KOPT-K1 (cell line): ENCODE data around the gene DNM2.
"Not testable (repeated sequence)": the region's sequence is repeated elsewhere in the genome, so short reads cannot be mapped to it uniquely, and the experiment has no call there.

Source experiments
- H3K27ac ChIP-seq: fragments of 200-600 bp; sonication (generic); 2 replicates; pipeline ENCODE4 v1.5.1; 2016; ENCODE audit warnings: antibody characterized with exemption, mild to moderate bottlenecking, low read depth, low read length; ENCODE audit not compliant: poor library complexity, severe bottlenecking
- H3K36me3 ChIP-seq: fragments of 200-600 bp; sonication (generic); 2 replicates; pipeline ENCODE4 v1.5.1; 2017; ENCODE audit warnings: antibody characterized with exemption, mild to moderate bottlenecking, low read length, moderate library complexity; ENCODE audit not compliant: insufficient read depth
- H3K9me3 ChIP-seq: fragments of 200-600 bp; sonication (generic); 2 replicates; pipeline ENCODE4 v1.5.1; 2017; ENCODE audit warnings: antibody characterized with exemption, low read length, mild to moderate bottlenecking; ENCODE audit not compliant: insufficient read depth, poor library complexity, severe bottlenecking

Gene DNM2

DNA sequence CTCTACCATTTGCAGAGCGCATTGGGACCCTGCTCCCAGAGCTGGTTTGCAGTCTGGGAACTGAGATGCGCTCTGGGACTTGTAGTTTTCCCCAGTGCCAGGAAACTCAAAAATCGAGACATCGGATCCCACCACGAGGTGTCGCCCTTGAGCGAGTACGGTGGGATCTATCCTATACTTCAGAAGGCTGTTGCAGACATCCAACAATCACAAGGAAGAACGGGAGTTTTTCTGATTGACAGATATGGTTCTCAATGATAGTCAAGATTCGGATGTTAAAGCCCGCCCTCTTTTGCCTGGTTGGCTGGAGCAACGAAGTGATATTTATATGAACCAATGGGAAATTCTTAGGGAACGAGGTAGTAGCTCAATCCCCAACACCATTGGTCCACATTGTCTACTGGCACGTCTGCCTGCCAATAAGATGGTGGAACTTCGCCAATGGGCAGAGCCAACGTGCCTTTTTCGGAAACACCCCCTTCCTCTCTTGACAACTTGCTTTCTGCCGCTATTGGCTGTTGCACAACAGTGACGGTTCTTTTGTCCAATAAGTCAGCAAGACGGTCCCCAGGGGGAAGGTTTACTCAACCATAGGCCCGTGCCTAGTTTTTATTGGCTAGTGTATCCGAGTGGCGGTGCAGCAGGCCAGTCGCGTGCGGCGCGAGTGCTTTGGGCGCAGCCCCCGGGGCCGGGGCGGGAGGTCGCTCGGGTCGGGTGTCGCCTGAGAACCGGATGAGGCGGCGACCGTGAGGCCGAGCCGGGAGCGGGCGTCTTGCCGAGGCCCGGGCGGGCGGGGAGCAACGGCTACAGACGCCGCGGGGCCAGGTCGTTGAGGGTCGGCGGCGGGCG is at the start of gene DNM2:
DNM2 (plus strand) TSS at position 724 of the 849 bp plus-strand sequence. CDS start 164 bp downstream, outside the sequence.
- Histone ChIP-seq H3K36me3 (peaks cover 39% of the 10 kb centered on the region), H3K9me3 (no peaks in the 10 kb centered on the region), H3K27ac (peak within 1 kb of the TSS; percentile 90)

DNA sequence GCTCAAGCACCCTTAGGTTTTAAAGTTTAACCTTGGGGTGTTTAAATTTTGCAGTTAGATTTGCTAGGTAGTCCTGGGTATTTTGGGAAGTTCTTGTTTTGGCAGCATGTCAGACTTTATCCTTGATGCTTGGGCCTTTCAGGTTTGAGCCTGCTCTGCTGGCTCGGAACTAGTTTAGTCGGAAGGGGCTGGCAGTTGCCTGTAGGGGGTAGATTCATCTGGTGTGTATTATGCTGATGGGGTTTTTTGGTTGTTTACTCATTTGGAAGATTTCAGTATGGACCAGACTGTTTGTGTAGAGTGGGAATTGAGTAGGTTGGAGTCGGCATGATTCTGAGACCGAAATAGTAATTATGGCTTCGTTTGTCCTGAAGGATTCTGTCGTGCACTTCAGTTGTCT is 48.6 kb upstream of the DNM2 start:
- Histone ChIP-seq H3K9me3 (no peaks in the 10 kb centered on the region), H3K27ac (no peak overlapping the region), H3K36me3 (peaks cover 81% of the 10 kb centered on the region)

DNA sequence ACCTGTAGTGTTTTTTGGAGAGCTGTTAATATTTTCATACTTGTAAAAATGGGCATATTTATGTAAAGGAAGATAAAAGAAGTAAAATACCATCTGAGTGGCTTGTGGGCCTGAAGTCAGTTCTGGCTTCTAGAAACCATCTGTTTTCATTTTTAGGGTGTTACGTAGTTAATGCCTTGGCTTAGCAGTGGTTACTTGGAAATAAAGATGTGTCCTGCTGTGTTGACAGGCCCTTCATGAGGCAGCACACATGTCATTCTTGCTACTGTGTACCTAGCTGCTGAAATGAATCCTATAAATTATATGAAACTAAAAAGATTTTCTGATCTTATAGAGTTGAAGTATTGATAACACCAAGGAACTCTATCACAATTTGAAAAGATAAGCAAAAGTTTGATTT is 47.7 kb upstream of the DNM2 start:
- H3K27ac ChIP-seq: no peak overlapping the region
- peaks cover 91% of the 10 kb centered on the region for H3K36me3 ChIP-seq
- H3K9me3 ChIP-seq: no peaks in the 10 kb centered on the region

DNA sequence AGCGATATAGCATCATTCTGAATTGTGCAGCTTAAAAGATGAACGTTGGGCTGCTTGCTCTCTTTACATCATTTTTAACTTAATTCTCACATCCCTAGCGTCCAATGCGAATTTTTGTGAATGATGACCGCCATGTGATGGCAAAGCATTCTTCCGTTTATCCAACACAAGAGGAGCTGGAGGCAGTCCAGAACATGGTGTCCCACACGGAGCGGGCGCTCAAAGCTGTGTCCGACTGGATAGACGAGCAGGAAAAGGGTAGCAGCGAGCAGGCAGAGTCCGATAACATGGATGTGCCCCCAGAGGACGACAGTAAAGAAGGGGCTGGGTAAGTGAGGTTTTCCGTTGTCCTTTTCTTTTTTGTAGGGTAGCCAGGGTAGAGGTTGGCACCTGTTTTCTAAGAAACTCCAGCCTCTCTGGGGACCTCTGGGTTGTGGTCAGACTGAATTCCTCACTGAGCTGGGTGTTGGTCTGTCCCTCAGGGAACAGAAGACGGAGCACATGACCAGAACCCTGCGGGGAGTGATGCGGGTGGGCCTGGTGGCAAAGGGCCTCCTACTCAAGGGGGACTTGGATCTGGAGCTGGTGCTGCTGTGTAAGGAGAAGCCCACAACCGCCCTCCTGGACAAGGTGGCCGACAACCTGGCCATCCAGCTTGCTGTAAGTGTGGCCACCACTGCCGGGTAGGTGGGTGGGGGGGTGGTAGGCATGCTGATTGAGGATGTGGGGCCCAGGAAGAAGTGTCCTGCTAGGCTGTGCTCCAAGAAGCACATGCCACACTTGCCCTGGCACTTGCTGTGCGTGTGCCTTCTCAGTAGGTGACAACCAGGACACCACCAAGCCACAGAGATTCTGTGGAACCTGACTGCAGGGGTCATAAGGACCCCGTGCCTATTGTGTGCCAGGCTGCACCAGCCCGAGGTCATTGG is 46.7 kb upstream of the DNM2 start:
- Histone ChIP-seq H3K9me3 (no peaks in the 10 kb centered on the region), H3K27ac (no peak overlapping the region), H3K36me3 (peaks cover 96% of the 10 kb centered on the region)

DNA sequence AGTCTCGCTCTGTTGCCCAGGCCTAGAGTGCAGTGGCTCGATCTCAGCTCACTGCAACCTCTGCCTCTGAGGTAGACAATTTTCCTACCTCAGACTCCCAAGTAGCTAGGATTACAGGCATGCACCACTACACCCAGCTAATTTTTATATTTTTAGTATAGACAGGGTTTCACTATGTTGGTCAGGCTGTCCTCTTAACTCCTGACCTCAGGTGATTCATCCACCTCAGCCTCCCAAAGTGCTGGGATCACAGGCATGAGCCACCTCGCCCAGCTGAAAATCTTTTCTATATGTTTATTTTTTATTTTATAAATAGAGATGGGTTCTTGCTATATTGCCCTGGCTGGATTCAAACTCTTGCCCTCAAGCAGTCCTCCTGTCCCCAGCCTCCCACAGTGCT is 46.0 kb upstream of the DNM2 start:
- not testable (repeated sequence) for H3K27ac ChIP-seq, H3K9me3 ChIP-seq
- peaks cover 96% of the 10 kb centered on the region for H3K36me3 ChIP-seq

DNA sequence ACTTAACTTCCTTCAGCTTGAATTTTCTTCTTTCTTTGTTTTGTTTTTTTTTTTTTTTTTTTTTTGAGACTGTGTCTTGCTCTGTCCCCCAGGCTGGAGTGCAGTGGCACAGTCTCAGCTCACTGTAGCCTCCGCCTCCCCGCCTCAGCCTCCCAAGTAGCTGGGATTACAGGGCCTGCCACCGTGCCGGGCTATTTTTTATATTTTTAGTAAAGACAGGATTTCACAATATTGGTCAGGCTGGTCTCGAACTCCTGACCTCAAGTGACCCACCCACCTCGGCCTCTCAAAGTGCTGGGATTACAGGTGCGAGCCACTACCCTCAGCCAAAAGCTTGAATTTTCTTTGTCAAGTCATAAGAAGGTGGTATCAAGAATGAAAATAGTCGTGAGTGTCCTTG is 42.7 kb upstream of the DNM2 start:
- peaks cover 100% of the 10 kb centered on the region for H3K36me3 ChIP-seq
- H3K9me3 ChIP-seq, H3K27ac ChIP-seq: not testable (repeated sequence)

DNA sequence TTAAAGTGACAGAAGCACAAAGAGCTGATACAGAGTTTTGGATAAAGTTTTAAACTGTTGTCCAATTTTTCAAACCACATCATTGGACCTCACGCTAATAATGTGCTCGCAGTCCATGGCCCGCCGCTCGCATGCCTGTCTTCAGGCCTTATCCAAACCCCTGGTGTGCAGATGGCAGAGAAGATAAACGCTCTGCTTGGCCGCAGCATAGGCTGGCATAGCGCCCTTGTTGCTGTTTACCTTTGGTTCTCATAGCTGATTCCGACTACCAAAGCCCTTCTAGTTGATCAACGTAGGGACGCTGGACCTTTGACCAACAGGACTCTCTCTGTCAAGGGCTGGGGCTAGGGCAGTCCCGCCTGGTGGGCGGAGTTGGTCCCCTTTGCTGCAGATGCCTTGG is 40.1 kb upstream of the DNM2 start:
- Histone ChIP-seq H3K36me3 (peaks cover 100% of the 10 kb centered on the region), H3K27ac (no peak overlapping the region), H3K9me3 (no peaks in the 10 kb centered on the region)

DNA sequence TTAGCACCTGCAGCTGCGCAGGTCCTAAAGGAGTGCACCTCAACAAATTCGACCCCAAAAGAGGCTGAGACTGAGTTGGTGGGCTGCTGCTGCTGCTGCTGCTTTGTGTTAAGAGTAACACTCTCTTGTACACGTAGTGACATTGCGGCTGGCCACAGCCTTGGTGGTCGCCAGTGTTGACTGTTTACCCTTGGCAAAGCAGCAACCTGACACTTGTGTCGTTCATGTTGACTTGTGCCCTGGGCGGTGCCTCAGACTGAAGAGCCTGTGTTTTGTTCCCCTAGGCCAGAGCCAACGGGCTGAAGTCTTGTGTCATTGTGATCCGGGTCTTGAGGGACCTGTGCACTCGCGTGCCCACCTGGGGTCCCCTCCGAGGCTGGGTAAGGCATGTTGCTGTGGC is 39.1 kb upstream of the DNM2 start:
- Histone ChIP-seq H3K27ac (no peak overlapping the region), H3K9me3 (no peaks in the 10 kb centered on the region), H3K36me3 (peaks cover 100% of the 10 kb centered on the region)

DNA sequence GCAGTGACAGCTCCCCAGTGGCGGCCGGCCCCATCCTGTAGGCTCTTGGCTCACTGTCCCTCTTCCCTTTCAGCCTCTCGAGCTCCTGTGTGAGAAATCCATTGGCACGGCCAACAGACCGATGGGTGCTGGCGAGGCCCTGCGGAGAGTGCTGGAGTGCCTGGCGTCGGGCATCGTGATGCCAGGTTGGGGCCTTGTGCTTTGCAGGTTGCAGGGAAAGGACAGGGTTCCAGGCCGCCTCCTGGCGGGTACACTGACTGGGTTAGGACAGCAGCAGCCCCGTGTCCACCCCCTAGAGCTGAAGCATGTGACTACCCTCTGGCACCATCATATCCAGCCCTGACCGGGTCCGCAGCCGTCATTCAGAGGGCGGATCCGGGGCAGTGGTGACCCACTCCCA is 38.1 kb upstream of the DNM2 start:
- peaks cover 100% of the 10 kb centered on the region for H3K36me3 ChIP-seq
- no peak overlapping the region for H3K27ac ChIP-seq
- no peaks in the 10 kb centered on the region for H3K9me3 ChIP-seq

DNA sequence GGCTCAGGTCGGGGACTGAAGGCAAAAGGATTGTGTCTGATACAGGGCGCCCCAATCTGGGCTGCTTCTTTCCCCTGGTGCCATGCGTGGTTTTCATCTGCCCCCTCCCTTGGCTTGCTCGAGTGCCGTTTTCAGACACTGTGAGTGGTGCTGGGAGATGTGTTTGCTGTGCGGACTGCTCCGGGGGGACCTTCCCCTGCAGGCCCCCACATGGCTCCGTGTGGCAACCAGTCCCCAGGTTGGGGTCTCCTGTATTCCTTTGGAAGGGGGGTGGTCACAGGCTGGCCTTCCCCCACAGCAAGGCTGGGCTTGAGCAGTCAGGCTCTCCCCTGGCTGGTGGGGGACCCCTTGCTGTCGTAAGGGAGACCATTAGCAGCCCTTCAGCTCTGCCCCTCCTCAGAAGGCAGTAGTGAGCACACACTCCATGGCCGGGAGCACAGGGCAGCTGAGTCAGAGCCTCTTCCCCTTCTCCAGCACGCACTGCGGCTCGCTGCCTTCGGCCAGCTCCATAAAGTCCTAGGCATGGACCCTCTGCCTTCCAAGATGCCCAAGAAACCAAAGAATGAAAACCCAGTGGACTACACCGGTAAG is 37.2 kb upstream of the DNM2 start:
- Histone ChIP-seq H3K27ac (no peak overlapping the region), H3K9me3 (no peaks in the 10 kb centered on the region), H3K36me3 (peaks cover 100% of the 10 kb centered on the region)

DNA sequence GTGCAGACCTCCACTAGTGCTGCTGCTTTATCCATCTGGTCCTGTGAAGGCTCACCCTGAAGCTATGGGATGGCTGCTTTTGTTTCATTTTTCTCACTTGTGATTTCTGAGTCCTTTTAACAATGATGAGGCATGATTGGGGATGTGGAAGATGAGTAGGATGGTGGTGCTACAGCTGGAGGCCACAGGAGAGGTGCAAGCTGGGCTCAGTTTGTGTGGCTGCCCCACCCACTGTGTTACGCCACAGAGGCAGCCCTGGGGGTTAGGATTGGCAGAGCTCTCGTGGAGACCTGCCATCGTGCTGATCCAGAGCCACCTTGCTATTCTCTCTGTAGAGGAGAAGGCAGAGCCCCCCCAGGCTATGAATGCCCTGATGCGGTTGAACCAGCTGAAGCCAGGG is 36.2 kb upstream of the DNM2 start:
- Histone ChIP-seq H3K9me3 (no peaks in the 10 kb centered on the region), H3K27ac (no peak overlapping the region), H3K36me3 (peaks cover 100% of the 10 kb centered on the region)

DNA sequence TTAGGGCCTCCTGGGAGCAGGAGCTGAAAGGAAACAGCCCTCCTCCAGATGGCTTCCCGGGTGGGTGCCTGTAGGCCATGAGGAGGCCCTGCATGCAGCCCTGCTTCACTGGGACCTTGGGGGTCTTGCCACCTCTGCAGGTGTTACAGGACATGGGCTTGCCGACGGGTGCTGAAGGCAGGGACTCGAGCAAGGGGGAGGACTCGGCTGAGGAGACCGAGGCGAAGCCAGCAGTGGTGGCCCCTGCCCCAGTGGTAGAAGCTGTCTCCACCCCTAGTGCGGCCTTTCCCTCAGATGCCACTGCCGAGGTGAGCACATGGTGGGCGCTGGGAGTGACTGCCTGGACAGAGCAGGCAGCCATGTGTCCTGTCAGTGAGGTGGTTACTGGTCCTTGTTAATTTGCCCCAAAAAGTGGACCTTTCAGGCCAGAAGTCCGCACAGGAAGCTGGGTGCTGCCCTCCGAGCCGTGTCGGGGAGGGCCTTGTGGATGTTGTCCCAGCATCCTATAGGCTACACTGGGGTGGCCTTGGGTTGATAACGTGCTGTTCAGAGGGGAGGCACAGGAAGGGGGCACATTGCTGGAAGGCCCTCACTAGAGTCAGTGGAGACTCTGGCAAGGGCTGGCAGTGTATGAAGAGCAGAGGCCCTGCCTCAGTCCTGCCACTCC is 35.3 kb upstream of the DNM2 start:
- Histone ChIP-seq H3K36me3 (peaks cover 100% of the 10 kb centered on the region), H3K27ac (no peak overlapping the region), H3K9me3 (no peaks in the 10 kb centered on the region)

DNA sequence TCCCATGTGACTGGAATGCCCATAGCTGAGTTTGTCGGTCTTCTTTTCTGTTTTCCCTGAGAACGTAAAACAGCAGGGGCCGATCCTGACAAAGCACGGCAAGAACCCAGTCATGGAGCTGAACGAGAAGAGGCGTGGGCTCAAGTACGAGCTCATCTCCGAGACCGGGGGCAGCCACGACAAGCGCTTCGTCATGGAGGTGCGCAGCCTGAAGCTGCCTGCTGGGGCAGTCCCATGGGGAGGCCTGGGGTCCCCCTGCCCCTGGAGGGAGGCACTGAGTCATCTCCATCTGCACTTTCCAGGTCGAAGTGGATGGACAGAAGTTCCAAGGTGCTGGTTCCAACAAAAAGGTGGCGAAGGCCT is 34.8 kb upstream of the DNM2 start:
- Histone ChIP-seq H3K9me3 (no peaks in the 10 kb centered on the region), H3K36me3 (peaks cover 100% of the 10 kb centered on the region), H3K27ac (no peak overlapping the region)

DNA sequence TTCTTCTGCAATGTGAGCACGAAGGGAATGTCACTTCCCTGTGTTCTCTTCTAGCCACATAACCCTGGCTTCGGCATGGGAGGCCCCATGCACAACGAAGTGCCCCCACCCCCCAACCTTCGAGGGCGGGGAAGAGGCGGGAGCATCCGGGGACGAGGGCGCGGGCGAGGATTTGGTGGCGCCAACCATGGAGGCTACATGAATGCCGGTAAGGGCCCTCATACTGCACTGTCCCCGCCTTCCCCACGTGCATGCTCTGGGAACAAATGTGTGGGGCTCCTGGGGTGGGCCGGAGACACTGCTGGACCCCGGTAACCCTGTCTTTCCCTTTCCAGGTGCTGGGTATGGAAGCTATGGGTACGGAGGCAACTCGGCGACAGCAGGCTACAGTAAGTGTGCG is 34.3 kb upstream of the DNM2 start:
- Histone ChIP-seq H3K36me3 (peaks cover 100% of the 10 kb centered on the region), H3K27ac (no peak overlapping the region), H3K9me3 (no peaks in the 10 kb centered on the region)

DNA sequence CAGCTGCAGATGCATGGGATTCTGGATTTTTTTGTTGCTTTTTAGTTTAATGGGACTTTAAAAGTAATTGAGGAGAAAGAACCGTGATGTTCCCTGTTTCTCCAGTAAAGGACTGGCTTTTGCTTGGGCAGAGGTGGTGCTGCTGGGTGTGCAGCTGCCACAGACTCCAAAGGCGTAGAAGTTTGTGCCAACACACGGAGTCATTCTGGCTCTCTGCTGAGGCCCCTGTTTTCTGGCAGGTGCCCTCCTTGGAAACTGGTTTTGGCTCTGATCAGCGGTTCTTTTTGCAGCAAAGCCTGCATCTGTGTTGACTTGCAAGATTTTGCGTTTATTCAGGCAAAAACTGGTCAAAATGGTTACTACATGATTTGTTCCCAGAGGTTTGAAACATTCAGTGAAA is 32.7 kb upstream of the DNM2 start:
- Histone ChIP-seq H3K27ac (no peak overlapping the region), H3K36me3 (peaks cover 100% of the 10 kb centered on the region), H3K9me3 (no peaks in the 10 kb centered on the region)
